Panc1 (cell line): ENCODE data around the gene SLC25A6. TPM values are rescaled to one million over a fixed set of nuclear protein-coding genes. Genes with fewer than 3 reads are reported as not detected.

Experiments
- ATAC-seq: fragments of 200-7000 bp; cut with Tn5 transposase; 2 replicates; pipeline ENCODE4 v1.9.1; 2020; ENCODE audit warnings: mild to moderate bottlenecking, moderate library complexity
- BruUV-seq: library from RNA; stranded (reverse); fragments of 400-500 nt; replicated peaks from 2 replicates; lab custom pipeline; 2021; lab: Mats Ljungman, UMichigan
- CTCF ChIA-PET: fragments of 300-600 bp; sonication (Branson Sonifier 250); formaldehyde crosslinking; loops from one replicate; lab custom pipeline; 2022; ENCODE audit warnings: antibody characterized with exemption; lab: Charles Lee
- POLR2A ChIA-PET: fragments of 300-600 bp; sonication (Branson Sonifier 250); formaldehyde crosslinking; loops from one replicate; lab custom pipeline; 2022; ENCODE audit warnings: antibody characterized with exemption; lab: Charles Lee
- DNase-seq: peaks from one replicate; pipeline ENCODE4 v3.0.0-alpha.2; 2010; ENCODE audit warnings: low read depth, low spot score
- H3K27ac ChIP-seq: 2 replicates; pipeline ENCODE4 v1.5.1; 2011; ENCODE audit warnings: mild to moderate bottlenecking, low read length, inconsistent platforms
- H3K27me3 ChIP-seq: fragments of 200-500 bp; sonication (Bioruptor generic); 2 replicates; pipeline ENCODE4 v1.6.0; 2014; ENCODE audit warnings: low read length, inconsistent platforms; ENCODE audit not compliant: control insufficient read depth, insufficient read depth
- H3K36me3 ChIP-seq: fragments of 200-500 bp; sonication (Bioruptor generic); 2 replicates; pipeline ENCODE4 v1.5.1; 2014; ENCODE audit warnings: inconsistent platforms, mild to moderate bottlenecking, low read length, moderate library complexity; ENCODE audit not compliant: control insufficient read depth, insufficient read depth
- H3K4me1 ChIP-seq: 2 replicates; pipeline ENCODE4 v1.5.1; 2011; ENCODE audit warnings: inconsistent platforms, mild to moderate bottlenecking, low read length, moderate library complexity; ENCODE audit not compliant: control insufficient read depth, insufficient read depth
- H3K4me3 ChIP-seq, 2 experiments: 2 replicates each; pipeline ENCODE4 v1.5.1; 2011 to 2012; ENCODE audit warnings: low read depth in 2 of 2, low read length in 2 of 2, mild to moderate bottlenecking in 2 of 2, inconsistent platforms in 1 of 2, moderate library complexity in 1 of 2
- H3K9me3 ChIP-seq: fragments of 200-500 bp; sonication (Bioruptor generic); 2 replicates; pipeline ENCODE4 v1.5.1; 2014; ENCODE audit warnings: low read depth, mild to moderate bottlenecking, inconsistent platforms, low read length, moderate library complexity; ENCODE audit not compliant: control insufficient read depth, insufficient read depth
- POLR2AphosphoS5 ChIP-seq: IDR thresholded peaks from 2 replicates; pipeline ENCODE4 v1.6.1; 2012; ENCODE audit warnings: mild to moderate bottlenecking, low read depth, low read length, moderate library complexity
- SIN3A ChIP-seq: IDR thresholded peaks from 2 replicates; pipeline ENCODE4 v1.6.1; 2012; ENCODE audit warnings: low read depth, mild to moderate bottlenecking, low read length, moderate library complexity, borderline replicate concordance; ENCODE audit not compliant: insufficient read depth
- TCF7L2 ChIP-seq: IDR thresholded peaks from 2 replicates; pipeline ENCODE4 v1.6.1; 2011; ENCODE audit warnings: mild to moderate bottlenecking, low read depth, low read length, inconsistent platforms
- in situ Hi-C: cut with HindIII; loops from 2 replicates; pipeline ENCODE4 v1.10.0; 2016; ENCODE audit warnings: low sequenced_read_pairs, low pct_unique_long_range_greater_than_20kb
- intact Hi-C: fragments of 100-400 bp; cut with micrococcal nuclease; formaldehyde crosslinking; loops from one replicate; pipeline ENCODE4 v1.10.0; 2022; ENCODE audit not compliant: unreplicated experiment
- total RNA-seq: library from RNA; stranded (reverse); gene quantifications from one replicate; pipeline ENCODE4 v1.2.1, GENCODE V29; 2021; ENCODE audit not compliant: unreplicated experiment
- TF ChIP-seq, protein P1 (sequence below), 2 experiments: IDR thresholded peaks; 2 replicates each; pipeline ENCODE4 v1.6.1; 2011 to 2012; ENCODE audit warnings: low read depth in 2 of 2, control low read depth in 1 of 2, low read length in 1 of 2, mild to moderate bottlenecking in 1 of 2, moderate library complexity in 1 of 2; ENCODE audit not compliant: insufficient read depth in 1 of 2
- TF ChIP-seq, protein P2 (sequence below): fragments of 450-650 bp; IDR thresholded peaks from 2 replicates; pipeline ENCODE4 v1.5.1; 2017; ENCODE audit warnings: mild to moderate bottlenecking

SLC25A6 gene
- total RNA-seq, 1 experiment from 2014 or later, result 125 TPM

DNA sequence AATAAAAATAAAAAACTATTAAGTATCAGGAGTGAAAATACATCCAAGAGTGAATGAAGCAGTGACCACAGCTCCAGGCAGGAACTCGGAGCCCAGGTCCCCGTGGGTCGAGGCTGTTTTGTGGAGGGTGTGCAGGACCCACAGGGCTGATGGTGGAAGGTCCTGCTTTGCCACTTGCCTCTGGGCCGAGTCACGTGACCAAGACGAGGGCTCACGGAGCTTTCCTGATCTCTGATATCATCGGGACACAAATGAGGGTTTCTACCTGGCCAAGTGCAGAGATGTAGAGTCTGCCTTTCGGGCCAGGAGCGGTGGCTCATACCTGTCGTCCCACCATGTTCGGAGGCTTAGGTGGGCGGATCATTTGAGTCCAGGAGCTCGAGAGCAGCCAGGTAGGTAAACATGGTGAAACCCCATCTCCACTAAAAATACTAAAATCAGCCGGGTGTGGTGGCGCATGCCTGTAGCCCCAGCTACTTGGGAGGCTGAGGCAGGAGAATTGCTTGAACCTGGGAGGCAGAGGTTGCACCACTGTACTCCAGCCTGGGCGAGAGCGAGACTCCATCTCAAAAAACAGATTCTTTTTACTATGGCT, 7.2 kb downstream of the SLC25A6 start:
- intact Hi-C loops, result no loop called here
- ChIA-PET CTCF (no interaction called here), POLR2A (no interaction called here)
- Histone ChIP-seq H3K27ac (no peak overlapping the region), H3K36me3 (no peaks in the 10 kb centered on the region), H3K4me3 (no peak overlapping the region), H3K9me3 (no peaks in the 10 kb centered on the region), H3K27me3 (no peaks in the 10 kb centered on the region), H3K4me1 (no peaks in the 10 kb centered on the region)
- TF ChIP-seq SIN3A, result no peak
- TF ChIP-seq, protein P1, sequence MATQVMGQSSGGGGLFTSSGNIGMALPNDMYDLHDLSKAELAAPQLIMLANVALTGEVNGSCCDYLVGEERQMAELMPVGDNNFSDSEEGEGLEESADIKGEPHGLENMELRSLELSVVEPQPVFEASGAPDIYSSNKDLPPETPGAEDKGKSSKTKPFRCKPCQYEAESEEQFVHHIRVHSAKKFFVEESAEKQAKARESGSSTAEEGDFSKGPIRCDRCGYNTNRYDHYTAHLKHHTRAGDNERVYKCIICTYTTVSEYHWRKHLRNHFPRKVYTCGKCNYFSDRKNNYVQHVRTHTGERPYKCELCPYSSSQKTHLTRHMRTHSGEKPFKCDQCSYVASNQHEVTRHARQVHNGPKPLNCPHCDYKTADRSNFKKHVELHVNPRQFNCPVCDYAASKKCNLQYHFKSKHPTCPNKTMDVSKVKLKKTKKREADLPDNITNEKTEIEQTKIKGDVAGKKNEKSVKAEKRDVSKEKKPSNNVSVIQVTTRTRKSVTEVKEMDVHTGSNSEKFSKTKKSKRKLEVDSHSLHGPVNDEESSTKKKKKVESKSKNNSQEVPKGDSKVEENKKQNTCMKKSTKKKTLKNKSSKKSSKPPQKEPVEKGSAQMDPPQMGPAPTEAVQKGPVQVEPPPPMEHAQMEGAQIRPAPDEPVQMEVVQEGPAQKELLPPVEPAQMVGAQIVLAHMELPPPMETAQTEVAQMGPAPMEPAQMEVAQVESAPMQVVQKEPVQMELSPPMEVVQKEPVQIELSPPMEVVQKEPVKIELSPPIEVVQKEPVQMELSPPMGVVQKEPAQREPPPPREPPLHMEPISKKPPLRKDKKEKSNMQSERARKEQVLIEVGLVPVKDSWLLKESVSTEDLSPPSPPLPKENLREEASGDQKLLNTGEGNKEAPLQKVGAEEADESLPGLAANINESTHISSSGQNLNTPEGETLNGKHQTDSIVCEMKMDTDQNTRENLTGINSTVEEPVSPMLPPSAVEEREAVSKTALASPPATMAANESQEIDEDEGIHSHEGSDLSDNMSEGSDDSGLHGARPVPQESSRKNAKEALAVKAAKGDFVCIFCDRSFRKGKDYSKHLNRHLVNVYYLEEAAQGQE (IDR thresholded peaks at IDR 0.05; ENCODE audit: insufficient read depth in 1 of 2, low read depth in 2 of 2, low read length in 1 of 2), result no peak
- TF ChIP-seq TCF7L2, result no peak
- TF ChIP-seq, protein P2, sequence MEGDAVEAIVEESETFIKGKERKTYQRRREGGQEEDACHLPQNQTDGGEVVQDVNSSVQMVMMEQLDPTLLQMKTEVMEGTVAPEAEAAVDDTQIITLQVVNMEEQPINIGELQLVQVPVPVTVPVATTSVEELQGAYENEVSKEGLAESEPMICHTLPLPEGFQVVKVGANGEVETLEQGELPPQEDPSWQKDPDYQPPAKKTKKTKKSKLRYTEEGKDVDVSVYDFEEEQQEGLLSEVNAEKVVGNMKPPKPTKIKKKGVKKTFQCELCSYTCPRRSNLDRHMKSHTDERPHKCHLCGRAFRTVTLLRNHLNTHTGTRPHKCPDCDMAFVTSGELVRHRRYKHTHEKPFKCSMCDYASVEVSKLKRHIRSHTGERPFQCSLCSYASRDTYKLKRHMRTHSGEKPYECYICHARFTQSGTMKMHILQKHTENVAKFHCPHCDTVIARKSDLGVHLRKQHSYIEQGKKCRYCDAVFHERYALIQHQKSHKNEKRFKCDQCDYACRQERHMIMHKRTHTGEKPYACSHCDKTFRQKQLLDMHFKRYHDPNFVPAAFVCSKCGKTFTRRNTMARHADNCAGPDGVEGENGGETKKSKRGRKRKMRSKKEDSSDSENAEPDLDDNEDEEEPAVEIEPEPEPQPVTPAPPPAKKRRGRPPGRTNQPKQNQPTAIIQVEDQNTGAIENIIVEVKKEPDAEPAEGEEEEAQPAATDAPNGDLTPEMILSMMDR, result no peak
- TF ChIP-seq POLR2AphosphoS5, result peak; percentile 74
- no peak for ATAC-seq
- DNase-seq, result no peak
- in situ Hi-C loops, result no loop called here
- no TSS peak for BruUV-seq

DNA sequence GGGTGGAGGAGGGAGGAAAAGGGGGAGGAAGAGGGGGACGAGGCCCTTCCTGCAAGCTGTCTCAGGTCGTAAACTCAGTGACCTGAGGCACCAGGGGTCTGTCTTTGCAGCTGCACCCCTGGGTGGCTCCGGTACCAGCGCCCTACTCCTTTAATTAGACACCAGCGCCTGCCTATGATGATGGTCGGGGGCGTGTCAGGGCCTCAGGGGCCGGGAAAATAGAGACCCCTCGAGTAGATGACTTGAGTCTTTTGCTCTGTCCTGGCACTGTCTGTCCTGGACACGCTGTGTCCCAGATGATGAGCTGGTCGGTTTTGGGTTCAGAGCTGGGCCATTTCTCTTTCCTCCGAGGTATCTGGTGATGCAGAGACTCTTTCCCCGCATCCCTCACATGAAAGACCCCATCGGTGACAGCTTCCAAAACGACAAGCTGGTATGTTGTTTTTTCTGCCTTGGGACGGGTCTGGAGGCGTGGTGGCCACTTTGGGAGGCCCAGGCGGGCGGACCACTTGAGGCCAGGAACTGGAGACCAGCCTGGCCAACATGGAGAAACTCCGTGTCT, 11.2 kb downstream of the SLC25A6 start:
- ChIA-PET POLR2A (no interaction called here), CTCF (no interaction called here)
- BruUV-seq, result no TSS peak
- H3K27me3 ChIP-seq, result no peaks in the 10 kb centered on the region
- in situ Hi-C loops, result no loop called here
- no peak for TF ChIP-seq POLR2AphosphoS5
- TF ChIP-seq TCF7L2, result no peak
- TF ChIP-seq SIN3A, result no peak
- TF ChIP-seq, protein P2, result no peak
- TF ChIP-seq, protein P1 (IDR thresholded peaks at IDR 0.05; ENCODE audit: insufficient read depth in 1 of 2, low read depth in 2 of 2, low read length in 1 of 2), result no peak
- no peaks in the 10 kb centered on the region for H3K4me1 ChIP-seq
- H3K9me3 ChIP-seq, result no peaks in the 10 kb centered on the region
- no peak overlapping the region for H3K4me3 ChIP-seq
- no peak for DNase-seq
- intact Hi-C loops, result no loop called here
- H3K36me3 ChIP-seq, result no peaks in the 10 kb centered on the region
- no peak overlapping the region for H3K27ac ChIP-seq
- no peak for ATAC-seq
